A673 (cell line): Measurements from ENCODE around the gene RHOF.

Experiments
- CTCF ChIP-seq: fragments of 300-800, 200-600 bp; sonication (generic); conservative IDR thresholded peaks from 2 replicates; pipeline ENCODE4 v1.5.1; 2017; ENCODE audit warnings: low read depth, mild to moderate bottlenecking, antibody characterized with exemption, low read length, moderate library complexity, mixed read lengths
- EZH2 ChIP-seq: fragments of 200-600 bp; sonication (generic); IDR thresholded peaks from 2 replicates; pipeline ENCODE4 v1.6.1; 2017; ENCODE audit warnings: borderline replicate concordance, low read depth, mild to moderate bottlenecking, mixed read lengths, antibody characterized with exemption, low read length; ENCODE audit not compliant: poor library complexity, severe bottlenecking

GRCh38 chr12:121769297-121769830 is 24.1 kb downstream of the RHOF start:
- TF ChIP-seq CTCF, result no peak
- no peak for TF ChIP-seq EZH2
